Lower leg skin (tissue), 4 donors: ENCODE measurements around the gene MAP1S. TPM values are rescaled to one million over a fixed set of nuclear protein-coding genes. Genes with fewer than 3 reads are reported as not detected.
A peak's percentile ranks its signal among the peaks of the same experiment; 100 is the strongest.

Experiments used
- DNase-seq, 2 donors: peaks; one replicate each; pipeline ENCODE4 v3.0.0-alpha.2; 2019; ENCODE audit warnings: low spot score in 2 of 2
- H3K4me3 ChIP-seq: fragments of 200-600 bp; sonication (generic); 2 replicates; pipeline ENCODE4 v1.5.1; 2017; ENCODE audit warnings: mild to moderate bottlenecking, low read depth; ENCODE audit not compliant: poor library complexity, severe bottlenecking
- POLR2A ChIP-seq, 2 donors: fragments of 450-650 bp; IDR thresholded peaks; one replicate each; pipeline ENCODE4 v1.6.1; 2016 to 2017; ENCODE audit warnings: antibody characterized with exemption in 2 of 2, mild to moderate bottlenecking in 1 of 2, moderate library complexity in 1 of 2
- WGBS, 2 donors: methylation state at CpG; one replicate each; pipeline ENCODE4 v1.1.5; 2018; 5-methylcytosine and 5-hydroxymethylcytosine counted together
- intact Hi-C: fragments of 100-400 bp; cut with DNase I; formaldehyde crosslinking; loops from one replicate; pipeline ENCODE4 v1.15.0; 2023; ENCODE audit warnings: low total_unique reads
- total RNA-seq, 4 donors: library from RNA; depleted of rRNA; stranded (reverse); fragments of >200 nt; gene quantifications; one replicate each; pipeline ENCODE4 v1.1.0, GENCODE V29; 2016
- TF ChIP-seq, protein P1 (sequence below), 3 donors: fragments of 450-650 bp; IDR thresholded peaks; one replicate each; pipeline ENCODE4 v1.5.1; 2016; ENCODE audit warnings: antibody characterized with exemption in 3 of 3, mild to moderate bottlenecking in 3 of 3, moderate library complexity in 2 of 3

Gene MAP1S
- total RNA-seq, 4 donors from 2014 or later: 10.8 to 32.7 (median 24.5) TPM

DNA sequence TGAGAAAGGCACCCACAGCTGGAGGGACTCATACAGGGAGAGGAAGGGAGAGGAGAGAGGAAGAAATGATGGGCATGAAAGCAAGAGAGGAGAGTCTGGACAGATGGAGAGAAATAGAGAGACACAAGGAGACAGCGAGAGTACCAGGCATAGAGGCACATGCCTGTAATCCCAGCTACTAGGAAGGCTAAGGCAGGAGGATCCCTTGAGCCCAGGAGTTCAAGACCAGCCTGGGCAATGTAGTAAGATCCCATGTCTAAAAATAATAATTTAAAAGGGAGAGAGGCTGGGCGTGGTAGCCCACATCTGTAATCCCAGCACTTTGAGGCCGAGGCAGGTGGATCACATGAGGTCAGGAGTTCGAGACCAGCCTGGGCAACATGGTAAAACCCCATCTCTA lies 40.4 kb upstream of the MAP1S start:
- intact Hi-C loops: no loop called here
- H3K4me3 ChIP-seq: no peak overlapping the region
- TF ChIP-seq, protein P1, sequence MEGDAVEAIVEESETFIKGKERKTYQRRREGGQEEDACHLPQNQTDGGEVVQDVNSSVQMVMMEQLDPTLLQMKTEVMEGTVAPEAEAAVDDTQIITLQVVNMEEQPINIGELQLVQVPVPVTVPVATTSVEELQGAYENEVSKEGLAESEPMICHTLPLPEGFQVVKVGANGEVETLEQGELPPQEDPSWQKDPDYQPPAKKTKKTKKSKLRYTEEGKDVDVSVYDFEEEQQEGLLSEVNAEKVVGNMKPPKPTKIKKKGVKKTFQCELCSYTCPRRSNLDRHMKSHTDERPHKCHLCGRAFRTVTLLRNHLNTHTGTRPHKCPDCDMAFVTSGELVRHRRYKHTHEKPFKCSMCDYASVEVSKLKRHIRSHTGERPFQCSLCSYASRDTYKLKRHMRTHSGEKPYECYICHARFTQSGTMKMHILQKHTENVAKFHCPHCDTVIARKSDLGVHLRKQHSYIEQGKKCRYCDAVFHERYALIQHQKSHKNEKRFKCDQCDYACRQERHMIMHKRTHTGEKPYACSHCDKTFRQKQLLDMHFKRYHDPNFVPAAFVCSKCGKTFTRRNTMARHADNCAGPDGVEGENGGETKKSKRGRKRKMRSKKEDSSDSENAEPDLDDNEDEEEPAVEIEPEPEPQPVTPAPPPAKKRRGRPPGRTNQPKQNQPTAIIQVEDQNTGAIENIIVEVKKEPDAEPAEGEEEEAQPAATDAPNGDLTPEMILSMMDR (IDR thresholded peaks at IDR 0.05): no peak
- DNase-seq: no peak
- 68 to 77% methylated on average over 4 of the region's 4 CpGs for WGBS, 2 donors

DNA sequence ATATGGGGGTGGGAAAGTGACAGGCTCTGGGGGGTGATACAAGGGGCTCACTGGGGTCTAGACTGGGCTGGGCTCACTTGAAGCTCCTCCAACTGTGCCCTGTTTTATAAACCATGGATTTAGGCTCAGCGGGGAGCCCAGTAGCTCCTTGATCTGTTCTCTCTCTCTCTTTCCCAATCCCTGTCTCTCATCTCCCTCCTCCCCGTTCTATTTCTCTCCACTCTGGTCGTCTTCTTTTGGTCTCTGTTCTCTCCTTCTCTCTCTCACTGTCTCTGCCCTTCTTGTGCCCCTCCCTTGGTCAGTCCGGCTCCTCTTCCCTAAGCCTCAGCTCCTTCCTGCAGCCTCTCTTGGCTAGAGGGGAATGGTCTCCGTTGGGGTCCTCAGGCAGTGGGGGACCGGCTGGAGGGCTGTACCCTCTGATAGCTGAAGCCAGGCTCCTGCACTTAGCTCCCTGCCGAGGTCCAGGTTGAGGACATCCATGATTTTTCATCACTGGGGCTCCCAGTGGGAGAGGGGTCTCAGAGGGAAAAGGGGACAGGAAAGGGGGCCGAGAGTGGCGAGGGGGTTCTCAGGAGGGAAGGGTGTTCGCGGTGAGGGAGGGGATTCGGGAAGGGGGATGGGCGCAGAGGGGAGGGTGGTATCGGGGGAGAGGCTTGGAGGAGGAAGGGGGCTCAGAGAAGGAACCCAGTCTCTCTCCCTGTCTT lies 39.6 kb upstream of the MAP1S start:
- no peak for TF ChIP-seq POLR2A (IDR thresholded peaks at IDR 0.05)
- TF ChIP-seq, protein P1 (IDR thresholded peaks at IDR 0.05): no peak
- WGBS, 2 donors: 9 to 11% methylated on average over 14 of the region's 14 CpGs
- no peak for DNase-seq
- intact Hi-C loops: no loop called here
- no peak overlapping the region for H3K4me3 ChIP-seq

DNA sequence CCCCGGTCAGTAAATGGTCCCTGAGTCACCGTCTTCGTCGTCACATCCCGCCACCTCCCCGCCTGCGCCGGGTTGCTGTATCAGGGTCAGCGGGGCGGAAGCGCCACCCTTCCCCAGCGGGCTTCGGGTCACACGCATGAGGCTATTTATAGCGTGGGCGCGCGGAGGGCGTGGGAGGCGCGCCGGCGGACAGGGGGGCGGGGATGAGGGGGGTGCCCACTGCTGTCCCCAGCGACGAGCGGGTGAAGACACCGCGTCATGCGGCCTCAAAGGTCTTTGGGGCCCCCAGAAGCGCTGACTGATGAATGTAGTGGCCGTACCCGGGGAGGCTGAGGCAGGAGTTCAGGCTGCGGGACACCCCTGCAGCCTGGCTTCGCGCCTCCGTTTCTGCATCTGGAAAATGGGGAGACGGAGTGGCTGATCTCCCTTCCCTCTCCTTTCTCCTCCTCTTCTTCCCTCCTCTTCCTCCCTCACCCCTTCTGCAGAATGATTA lies 39.0 kb upstream of the MAP1S start:
- TF ChIP-seq, protein P1 (IDR thresholded peaks at IDR 0.05): no peak
- no peak for TF ChIP-seq POLR2A (IDR thresholded peaks at IDR 0.05)
- no peak overlapping the region for H3K4me3 ChIP-seq
- WGBS, 2 donors: 4 to 6% methylated on average over 29 to 35 of the region's 38 CpGs
- peak; percentile 54 to 92 for DNase-seq
- intact Hi-C loops: no loop called here

DNA sequence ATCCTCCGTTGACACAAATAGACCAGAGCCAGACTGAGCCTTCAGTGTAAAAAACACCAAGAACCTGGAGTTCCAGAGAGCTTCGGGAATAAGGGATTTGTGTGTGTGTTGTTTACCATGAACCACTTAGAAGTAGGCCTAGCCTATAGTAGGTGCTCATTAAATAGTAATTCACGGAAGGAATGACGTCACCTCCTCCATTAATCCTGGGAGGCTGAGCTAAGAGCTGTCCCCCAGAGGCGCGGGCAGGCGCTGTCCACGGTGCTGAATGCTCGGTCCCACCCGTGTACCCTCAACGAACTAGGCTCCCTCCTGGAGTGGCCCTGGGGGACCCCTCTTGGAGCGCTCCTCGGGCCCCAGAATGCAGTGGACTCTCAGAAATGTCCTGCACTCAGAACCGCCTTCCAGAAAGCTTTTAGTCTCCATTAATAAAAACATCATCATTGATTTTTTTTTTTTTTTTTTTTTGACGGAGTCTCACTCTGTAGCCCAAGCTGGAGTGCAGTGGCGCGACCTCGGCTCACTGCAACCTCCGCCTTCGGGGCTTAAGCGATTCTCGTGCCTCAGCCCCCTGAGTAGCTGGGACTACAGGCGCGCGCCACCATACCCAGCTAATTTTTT lies 37.7 kb upstream of the MAP1S start:
- WGBS, 2 donors: 48 to 50% methylated on average over 25 of the region's 25 CpGs
- DNase-seq: no peak
- intact Hi-C loops: no loop called here

DNA sequence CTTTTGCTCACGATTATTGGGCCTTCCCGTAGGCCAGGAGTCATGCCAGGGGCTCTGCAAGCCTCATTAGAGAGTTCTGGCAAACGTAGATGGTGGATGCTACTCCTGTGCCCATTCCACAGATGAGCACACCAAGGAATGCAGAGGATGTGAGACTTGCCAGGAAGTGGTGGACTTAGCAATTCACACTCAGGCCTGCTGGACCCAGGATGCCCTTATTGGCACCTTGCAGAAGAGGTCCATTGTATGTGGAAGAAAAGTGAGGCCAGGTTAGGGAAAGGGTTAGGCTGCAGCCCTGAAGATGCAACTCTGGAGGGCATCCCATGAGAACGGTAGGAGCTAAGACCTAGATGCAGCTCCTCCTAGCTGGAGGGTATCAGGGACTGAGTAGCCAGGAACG lies 37.0 kb upstream of the MAP1S start:
- intact Hi-C loops: no loop called here
- 73 to 78% methylated on average over 5 of the region's 5 CpGs for WGBS, 2 donors
- H3K4me3 ChIP-seq: no peak overlapping the region
- no peak for TF ChIP-seq POLR2A (IDR thresholded peaks at IDR 0.05)
- TF ChIP-seq, protein P1 (IDR thresholded peaks at IDR 0.05): no peak
- DNase-seq: no peak

More for the DNA sequence above, 37.7 kb upstream of the MAP1S start:
- TF ChIP-seq, protein P1 (IDR thresholded peaks at IDR 0.05): no peak
- no peak for TF ChIP-seq POLR2A (IDR thresholded peaks at IDR 0.05)
- H3K4me3 ChIP-seq: no peak overlapping the region
